Astrocyte (in vitro differentiated cells and primary cell): ENCODE results near the gene ALDH1L1. TPM values are rescaled to one million over a fixed set of nuclear protein-coding genes. Genes with fewer than 3 reads are reported as not detected.

ENCODE experiments used
- DNase-seq: peaks from one replicate; pipeline ENCODE4 v3.0.0-alpha.2; 2010; ENCODE audit warnings: low read depth
- FAIRE-seq: peaks from 2 replicates; lab custom pipeline; 2011; peaks lifted over from hg19 to GRCh38; lab: Jason Lieb, UNC
- H2AFZ ChIP-seq: 2 replicates; pipeline ENCODE4 v1.6.0; 2012; ENCODE audit warnings: low read depth, low read length, inconsistent platforms
- H3K27ac ChIP-seq: 2 replicates; pipeline ENCODE4 v1.5.1; 2011; ENCODE audit warnings: low read depth, low read length, inconsistent platforms
- H3K27me3 ChIP-seq: 2 replicates; pipeline ENCODE4 v1.6.0; 2011; ENCODE audit warnings: low read length, inconsistent platforms; ENCODE audit not compliant: insufficient read depth
- H3K36me3 ChIP-seq: 2 replicates; pipeline ENCODE4 v1.5.1; 2011; ENCODE audit warnings: low read length, inconsistent platforms; ENCODE audit not compliant: insufficient read depth
- H3K4me1 ChIP-seq: 2 replicates; pipeline ENCODE4 v1.5.1; 2011; ENCODE audit warnings: low read length, inconsistent platforms; ENCODE audit not compliant: insufficient read depth
- H3K4me2 ChIP-seq: 2 replicates; pipeline ENCODE4 v1.6.0; 2012; ENCODE audit warnings: low read length, inconsistent platforms
- H3K4me3 ChIP-seq: 2 replicates; pipeline ENCODE4 v1.5.1; 2011; ENCODE audit warnings: low read depth, mild to moderate bottlenecking, low read length, inconsistent platforms; ENCODE audit not compliant: insufficient read depth
- H3K79me2 ChIP-seq: 2 replicates; pipeline ENCODE4 v1.6.0; 2012; ENCODE audit warnings: mild to moderate bottlenecking, low read length, inconsistent platforms; ENCODE audit not compliant: insufficient read depth
- H3K9ac ChIP-seq: 2 replicates; pipeline ENCODE4 v1.6.0; 2012; ENCODE audit warnings: mild to moderate bottlenecking, low read length, inconsistent platforms
- H3K9me3 ChIP-seq: 2 replicates; pipeline ENCODE4 v1.5.1; 2012; ENCODE audit warnings: low read depth, mild to moderate bottlenecking, low read length, inconsistent platforms; ENCODE audit not compliant: insufficient read depth
- H4K20me1 ChIP-seq: 2 replicates; pipeline ENCODE4 v1.6.0; 2012; ENCODE audit warnings: low read length, inconsistent platforms; ENCODE audit not compliant: insufficient read depth
- H3K27ac Mint-ChIP-seq: one replicate; pipeline ENCODE4 v1.8.0; 2021; ENCODE audit warnings: mild to moderate bottlenecking, mixed read lengths; ENCODE audit not compliant: unreplicated experiment
- H3K27me3 Mint-ChIP-seq: one replicate; pipeline ENCODE4 v1.8.0; 2021; ENCODE audit warnings: low read depth, mixed read lengths; ENCODE audit not compliant: unreplicated experiment
- H3K36me3 Mint-ChIP-seq: one replicate; pipeline ENCODE4 v1.8.0; 2021; ENCODE audit warnings: low read depth, mixed read lengths; ENCODE audit not compliant: unreplicated experiment
- H3K4me1 Mint-ChIP-seq: one replicate; pipeline ENCODE4 v1.8.0; 2021; ENCODE audit warnings: low read depth, mixed read lengths; ENCODE audit not compliant: unreplicated experiment
- H3K4me3 Mint-ChIP-seq: one replicate; pipeline ENCODE4 v1.8.0; 2021; ENCODE audit warnings: mild to moderate bottlenecking, moderate library complexity, mixed read lengths; ENCODE audit not compliant: unreplicated experiment
- H3K9me3 Mint-ChIP-seq: one replicate; pipeline ENCODE4 v1.8.0; 2021; ENCODE audit warnings: mild to moderate bottlenecking, mixed read lengths; ENCODE audit not compliant: unreplicated experiment
- CTCF ChIP-seq: IDR thresholded peaks from 2 replicates; pipeline ENCODE4 v1.5.1; 2011; ENCODE audit warnings: low read depth, mild to moderate bottlenecking, inconsistent platforms, low read length, moderate library complexity; ENCODE audit not compliant: insufficient read depth
- EZH2 ChIP-seq: IDR thresholded peaks from 2 replicates; pipeline ENCODE4 v1.6.1; 2012; ENCODE audit warnings: mild to moderate bottlenecking, low read length, inconsistent platforms; ENCODE audit not compliant: insufficient read depth
- total RNA-seq: library from RNA; stranded (reverse); gene quantifications from 2 replicates; pipeline ENCODE4 v1.2.1, GENCODE V29; 2021

The ALDH1L1 gene
- total RNA-seq, 1 donor from 2014 or later: not detected

- peaks cover 13% of the 10 kb centered on the region for H3K27me3 ChIP-seq
- Mint-ChIP-seq H3K27me3 (peaks cover 9% of the 10 kb centered on the region), H3K9me3 (no peaks in the 10 kb centered on the region), H3K4me1 (no peaks in the 10 kb centered on the region), H3K27ac (no peak overlapping the region), H3K36me3 (no peaks in the 10 kb centered on the region), H3K4me3 (no peak overlapping the region)
- no peaks in the 10 kb centered on the region for H4K20me1 ChIP-seq
- H3K4me2 ChIP-seq: no peak overlapping the region
- H3K79me2 ChIP-seq: no peaks in the 10 kb centered on the region
- no peak overlapping the region for H3K9ac ChIP-seq
- H3K9me3 ChIP-seq: no peaks in the 10 kb centered on the region
- DNase-seq: no peak
- TF ChIP-seq EZH2 (no peak), CTCF (no peak)
- H3K4me3 ChIP-seq: no peak overlapping the region
- H3K27ac ChIP-seq: no peak overlapping the region
- FAIRE-seq: no peak
- H2AFZ ChIP-seq: no peak overlapping the region
- no peaks in the 10 kb centered on the region for H3K36me3 ChIP-seq
- no peaks in the 10 kb centered on the region for H3K4me1 ChIP-seq
These were observed 37.7 kb downstream of the ALDH1L1 start for GRCh38 chr3:126142652-126143051.

GRCh38 chr3:126137490-126138130 lies 42.8 kb downstream of the ALDH1L1 start:
- no peaks in the 10 kb centered on the region for H3K36me3 Mint-ChIP-seq
- FAIRE-seq (no peak), DNase-seq (no peak)
- Histone ChIP-seq H3K4me2 (no peak overlapping the region), H3K36me3 (no peaks in the 10 kb centered on the region), H3K9me3 (no peaks in the 10 kb centered on the region), H3K79me2 (no peaks in the 10 kb centered on the region), H3K4me3 (no peak overlapping the region), H2AFZ (no peak overlapping the region), H3K4me1 (no peaks in the 10 kb centered on the region), H4K20me1 (no peaks in the 10 kb centered on the region), H3K9ac (no peak overlapping the region), H3K27ac (no peak overlapping the region), H3K27me3 (peaks cover 11% of the 10 kb centered on the region)
- no peak overlapping the region for H3K27ac Mint-ChIP-seq
- H3K9me3 Mint-ChIP-seq: peaks cover 2% of the 10 kb centered on the region
- TF ChIP-seq CTCF: no peak
- TF ChIP-seq EZH2: no peak
- no peak overlapping the region for H3K4me3 Mint-ChIP-seq
- peaks cover 22% of the 10 kb centered on the region for H3K27me3 Mint-ChIP-seq
- no peaks in the 10 kb centered on the region for H3K4me1 Mint-ChIP-seq

GRCh38 chr3:126136428-126137220 lies 43.8 kb downstream of the ALDH1L1 start:
- Histone ChIP-seq H3K27ac (no peak overlapping the region), H3K79me2 (no peaks in the 10 kb centered on the region), H3K4me2 (no peak overlapping the region), H3K9me3 (no peaks in the 10 kb centered on the region), H2AFZ (no peak overlapping the region), H3K4me1 (no peaks in the 10 kb centered on the region), H3K4me3 (no peak overlapping the region), H3K9ac (no peak overlapping the region), H4K20me1 (no peaks in the 10 kb centered on the region), H3K36me3 (no peaks in the 10 kb centered on the region), H3K27me3 (peaks cover 12% of the 10 kb centered on the region)
- Mint-ChIP-seq H3K27ac (no peak overlapping the region), H3K4me1 (no peaks in the 10 kb centered on the region), H3K36me3 (no peaks in the 10 kb centered on the region), H3K4me3 (no peak overlapping the region), H3K27me3 (peaks cover 29% of the 10 kb centered on the region), H3K9me3 (peaks cover 3% of the 10 kb centered on the region)
- no peak for TF ChIP-seq EZH2
- no peak for TF ChIP-seq CTCF
- no peak for DNase-seq
- FAIRE-seq: no peak
